ENCODE results near the gene ERICH4. TPM values are rescaled to one million over a fixed set of nuclear protein-coding genes. Genes with fewer than 3 reads are reported as not detected.
"Not testable (repeated sequence)": the region's sequence is repeated elsewhere in the genome, so short reads cannot be mapped to it uniquely, and the experiment has no call there.

ERICH4 gene
- polyA plus RNA-seq, 3 donors, result 4.3 to 7.5 (median 6.0) TPM

DNA sequence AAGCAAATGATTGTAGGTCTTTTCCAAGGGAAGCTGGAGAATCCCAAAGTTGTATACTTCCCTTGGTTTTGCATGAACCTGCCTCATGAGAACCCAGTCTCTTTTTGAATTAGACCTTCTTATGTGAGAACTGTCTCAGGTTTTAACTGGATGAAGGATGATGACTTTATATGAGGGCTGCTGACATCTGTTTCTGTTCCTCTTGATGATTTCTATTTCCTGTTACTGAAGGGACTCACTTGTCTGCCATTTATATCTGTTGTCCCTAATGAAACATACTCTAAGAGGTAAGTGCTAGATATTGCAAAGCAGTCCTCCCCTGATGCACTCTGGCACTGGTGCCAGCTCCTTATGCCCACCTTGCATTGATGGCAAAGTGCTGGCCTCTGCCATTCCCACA is 33.6 kb downstream of the ERICH4 start:
- no peak for DNase-seq

DNA sequence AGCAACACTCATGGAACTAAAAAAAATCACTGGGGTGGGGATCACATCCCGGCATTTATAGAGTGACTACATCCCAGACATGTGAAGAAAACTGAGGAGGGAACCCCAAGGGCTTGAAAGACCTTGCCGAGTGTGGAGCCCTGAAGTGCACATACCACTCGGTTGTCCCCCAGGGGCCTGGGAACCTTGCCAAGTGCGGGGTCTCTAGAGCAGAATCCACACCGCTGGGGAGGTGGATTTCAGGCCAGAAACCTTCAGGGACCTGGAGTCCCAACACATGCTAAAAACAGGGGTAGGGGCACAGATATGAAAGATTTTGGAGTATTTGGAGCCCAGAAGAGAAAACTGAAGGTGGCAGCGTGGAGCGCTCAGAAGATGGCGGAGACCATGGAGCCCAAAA is 35.2 kb downstream of the ERICH4 start:
- no peak for DNase-seq

DNA sequence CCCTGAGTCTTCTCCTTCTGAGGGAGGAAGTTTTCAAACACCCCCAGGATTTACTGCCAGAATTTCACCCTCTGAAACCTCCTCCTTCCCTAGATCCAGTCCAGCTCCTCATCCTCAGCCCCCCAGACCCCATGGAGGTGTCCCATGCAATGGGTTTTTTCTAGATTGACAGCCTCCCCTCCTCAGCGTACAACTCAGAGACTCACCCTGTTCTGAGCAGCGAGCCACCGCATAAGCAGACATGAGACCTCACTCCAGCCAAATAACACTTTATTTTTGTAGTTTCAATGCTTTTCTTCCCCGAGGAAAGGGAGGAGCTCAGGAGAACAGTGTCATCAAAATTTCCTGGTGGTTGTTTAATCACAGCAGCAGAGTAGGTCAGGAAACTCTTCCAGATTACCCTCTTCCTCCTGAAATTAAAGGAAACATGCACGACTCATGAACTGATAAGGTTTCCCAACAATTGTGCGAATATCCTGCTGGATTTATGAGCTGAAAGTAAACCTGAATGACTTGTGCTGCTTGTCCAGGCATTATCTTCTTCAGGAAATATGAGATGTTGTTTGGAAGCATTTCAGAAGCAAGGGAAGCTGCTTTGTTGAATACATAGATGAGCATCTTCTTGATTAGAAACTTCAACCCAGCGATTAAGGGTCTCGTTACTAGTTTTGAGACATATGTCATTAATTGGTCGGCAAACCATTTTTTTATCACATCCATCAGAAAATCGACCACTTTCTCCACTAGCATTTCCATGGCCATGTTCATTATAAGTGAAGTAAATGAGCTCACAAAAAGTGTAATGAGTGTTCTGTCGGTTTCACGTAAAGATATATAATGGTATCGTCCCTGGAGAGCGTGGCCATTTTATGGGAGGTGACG is 36.2 kb downstream of the ERICH4 start:
- DNase-seq, result no peak

DNA sequence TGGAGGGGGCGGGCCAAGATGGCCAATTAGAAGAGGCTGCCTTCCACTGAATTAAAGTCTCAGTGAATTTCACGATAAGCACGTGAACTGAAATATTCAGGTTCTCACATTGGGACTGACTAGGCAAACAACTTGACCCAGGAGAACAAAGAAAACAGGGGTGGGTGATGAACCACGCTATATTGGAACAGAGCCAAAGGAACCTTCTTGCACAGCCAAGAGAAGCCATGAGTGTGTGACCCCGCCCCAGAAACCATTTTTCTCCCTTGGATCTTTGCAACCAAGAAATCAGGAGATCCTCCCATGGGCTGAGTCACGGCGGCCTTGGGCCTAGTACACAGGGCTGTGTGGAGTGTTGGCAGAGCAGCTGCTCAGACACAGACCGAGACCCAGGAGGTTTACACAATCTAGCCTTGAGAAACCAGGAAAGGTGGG is 36.8 kb downstream of the ERICH4 start:
- no peak for DNase-seq

DNA sequence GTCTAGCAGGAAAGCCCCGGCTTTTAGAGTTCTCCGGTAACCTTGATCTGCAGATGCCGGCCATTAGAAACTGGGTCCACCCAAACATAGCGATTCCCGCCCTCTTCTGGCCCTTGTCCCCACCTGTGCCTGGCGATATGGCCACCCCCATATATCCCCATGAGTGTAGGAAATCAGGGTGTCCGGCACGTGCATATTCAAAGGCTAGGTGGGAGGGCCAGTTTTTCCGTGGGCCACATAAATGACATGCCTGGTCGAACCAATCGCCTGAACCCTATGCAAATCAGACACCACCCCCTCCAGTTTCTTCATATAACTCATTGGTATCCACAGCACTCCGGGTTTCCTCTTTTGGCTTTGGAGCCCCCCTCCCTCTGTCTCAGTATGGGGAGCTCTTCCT is 37.4 kb downstream of the ERICH4 start:
- no peak for DNase-seq

DNA sequence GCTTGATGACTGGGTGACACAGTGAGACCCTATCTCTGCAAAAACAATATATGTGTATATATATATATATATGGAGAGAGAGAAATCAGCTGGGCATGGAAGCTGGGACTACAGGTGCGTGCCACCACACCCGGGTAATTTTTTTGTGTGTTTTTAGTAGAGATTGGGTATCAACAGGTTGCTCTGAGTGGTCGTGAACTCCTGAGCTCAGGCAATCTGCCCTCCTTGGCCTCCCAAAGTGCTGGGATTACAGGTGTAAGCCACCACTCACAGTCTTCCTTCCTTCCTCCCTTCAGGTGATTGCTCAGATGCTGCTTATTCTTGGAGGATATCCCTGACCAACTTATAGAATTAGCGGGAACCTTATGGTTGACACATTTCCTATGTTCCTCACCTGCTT is 41.9 kb downstream of the ERICH4 start:
- no peak for DNase-seq

DNA sequence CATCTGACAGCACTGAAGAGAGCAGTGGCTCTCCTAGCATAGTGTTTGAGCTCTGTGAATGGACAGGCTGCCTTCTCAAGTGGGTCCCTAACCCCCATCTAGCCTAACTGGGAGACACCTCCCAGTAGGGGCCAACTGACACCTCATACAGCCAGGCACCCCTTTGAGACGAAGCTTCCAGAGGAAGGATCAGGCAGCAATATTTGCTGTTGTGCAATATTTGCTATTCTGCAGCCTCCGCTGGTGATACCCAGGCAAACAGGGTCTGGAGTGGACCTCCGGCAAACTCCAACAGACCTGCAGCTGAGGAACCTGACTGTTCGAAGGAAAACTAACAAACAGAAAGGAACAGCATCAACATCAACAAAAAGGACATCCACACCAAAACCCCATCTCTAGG is 44.0 kb downstream of the ERICH4 start:
- DNase-seq, result not testable (repeated sequence)

DNA sequence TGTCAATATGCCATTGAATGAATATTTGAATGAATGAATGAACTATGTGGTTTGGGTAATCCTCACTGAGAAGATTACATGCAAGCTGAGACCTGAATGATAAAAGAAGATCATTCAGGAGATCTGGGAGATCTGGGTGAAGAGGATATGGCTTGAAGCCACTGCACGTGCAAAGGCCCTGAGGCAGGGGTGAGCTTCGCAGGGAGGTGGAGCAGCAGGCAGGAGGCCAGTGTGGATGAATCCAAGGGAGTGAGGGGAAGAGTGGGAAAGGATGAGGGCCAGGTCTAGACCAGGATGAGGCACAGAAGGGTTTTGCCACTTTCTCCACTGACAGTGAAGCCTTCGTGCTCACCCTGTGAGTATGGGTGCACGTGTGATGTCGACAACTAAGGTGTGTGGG is 49.9 kb downstream of the ERICH4 start:
- DNase-seq, result no peak

Other genes with a start within 250 kb of the ERICH4 start
- gene CYP2S1, start 249.9 kb upstream of the ERICH4 start, polyA plus RNA-seq (ENCODE audit: insufficient read length in 3 of 3), result under 1 TPM; 0.36 to 0.62 (median 0.44) TPM
- gene AXL, start 223.9 kb upstream of the ERICH4 start, polyA plus RNA-seq (ENCODE audit: insufficient read length in 3 of 3), result 10 to 100 TPM; 30.4 to 39.5 (median 30.7) TPM
- gene HNRNPUL1, start 178.8 kb upstream of the ERICH4 start, polyA plus RNA-seq (ENCODE audit: insufficient read length in 3 of 3), result 100 to 1,000 TPM; 208 to 212 (median 210) TPM
- 10 to 100 TPM; 35.4 to 40.4 (median 35.6) TPM for gene CCDC97, start 133.0 kb upstream of the ERICH4 start, polyA plus RNA-seq (ENCODE audit: insufficient read length in 3 of 3)
- gene TGFB1, start 89.2 kb upstream of the ERICH4 start, polyA plus RNA-seq (ENCODE audit: insufficient read length in 3 of 3), result 10 to 100 TPM; 28.9 to 33.1 (median 29.3) TPM
- 10 to 100 TPM in 2 of 3 donors, 1 to 10 TPM in 1; 9.5 to 10.3 (median 10.3) TPM for gene B9D2, start 79.0 kb upstream of the ERICH4 start, polyA plus RNA-seq (ENCODE audit: insufficient read length in 3 of 3)
- gene TMEM91, start 66.6 kb upstream of the ERICH4 start, polyA plus RNA-seq (ENCODE audit: insufficient read length in 3 of 3), result 10 to 100 TPM; 13.8 to 32.3 (median 25.3) TPM
- gene EXOSC5, start 45.8 kb upstream of the ERICH4 start, polyA plus RNA-seq (ENCODE audit: insufficient read length in 3 of 3), result 10 to 100 TPM; 18.0 to 21.0 (median 20.0) TPM
- 10 to 100 TPM; 50.1 to 59.1 (median 53.3) TPM for gene BCKDHA, start 45.3 kb upstream of the ERICH4 start, polyA plus RNA-seq (ENCODE audit: insufficient read length in 3 of 3)
- 1 to 10 TPM; 3.7 to 5.1 (median 4.9) TPM for gene B3GNT8, start 15.8 kb upstream of the ERICH4 start, polyA plus RNA-seq (ENCODE audit: insufficient read length in 3 of 3)
- 10 to 100 TPM; 55.8 to 75.8 (median 64.4) TPM for gene DMAC2, start 3.2 kb upstream of the ERICH4 start, polyA plus RNA-seq (ENCODE audit: insufficient read length in 3 of 3)
- 1 to 10 TPM; 1.5 to 2.4 (median 1.9) TPM for gene CEACAM21, start 133.0 kb downstream of the ERICH4 start, polyA plus RNA-seq (ENCODE audit: insufficient read length in 3 of 3)
- gene CEACAM4, start 183.9 kb downstream of the ERICH4 start, polyA plus RNA-seq (ENCODE audit: insufficient read length in 3 of 3), result under 1 TPM in 2 of 3 donors, not detected in 1; 0.13 to 0.18 TPM
- gene CEACAM7, start 245.1 kb downstream of the ERICH4 start, polyA plus RNA-seq (ENCODE audit: insufficient read length in 3 of 3), result not detected